KMS-11 (cell line): ENCODE data around the gene ASGR1.

Experiments used
- H2AFZ ChIP-seq: fragments of 200-600 bp; sonication (generic); 2 replicates; pipeline ENCODE4 v1.6.1; 2016; ENCODE audit warnings: antibody characterized with exemption, mixed run types, low read depth
- H3K27ac ChIP-seq: fragments of 200-600 bp; sonication (generic); 2 replicates; pipeline ENCODE4 v1.6.1; 2016; ENCODE audit warnings: mild to moderate bottlenecking, mixed run types
- H3K27me3 ChIP-seq: fragments of 200-600 bp; sonication (generic); 2 replicates; pipeline ENCODE4 v1.6.1; 2017; ENCODE audit warnings: mild to moderate bottlenecking, low read depth, mixed run types, moderate library complexity; ENCODE audit not compliant: insufficient read depth
- H3K36me3 ChIP-seq: fragments of 200-600 bp; sonication (generic); 2 replicates; pipeline ENCODE4 v1.6.1; 2017; ENCODE audit warnings: mild to moderate bottlenecking, mixed run types; ENCODE audit not compliant: insufficient read depth
- H3K4me1 ChIP-seq: fragments of 200-600 bp; sonication (generic); 2 replicates; pipeline ENCODE4 v1.6.1; 2016; ENCODE audit warnings: mild to moderate bottlenecking, low read depth, mixed run types; ENCODE audit not compliant: poor library complexity, severe bottlenecking
- H3K4me2 ChIP-seq: fragments of 200-600 bp; sonication (generic); 2 replicates; pipeline ENCODE4 v1.7.0; 2016; ENCODE audit warnings: mild to moderate bottlenecking, mixed run types
- H3K4me3 ChIP-seq: fragments of 200-600 bp; sonication (generic); IDR thresholded peaks from 2 replicates; pipeline ENCODE4 v1.6.1; 2017; ENCODE audit warnings: low read depth, low read length, mixed read lengths; ENCODE audit not compliant: insufficient read depth
- H3K79me2 ChIP-seq: fragments of 200-600 bp; sonication (generic); 2 replicates; pipeline ENCODE4 v1.6.1; 2016; ENCODE audit warnings: low read depth, mixed run types; ENCODE audit not compliant: insufficient read depth
- H3K9ac ChIP-seq: fragments of 200-600 bp; sonication (generic); 2 replicates; pipeline ENCODE4 v1.6.1; 2016; ENCODE audit warnings: mild to moderate bottlenecking, mixed run types
- H4K20me1 ChIP-seq: fragments of 200-600 bp; sonication (generic); 2 replicates; pipeline ENCODE4 v1.6.1; 2016; ENCODE audit warnings: mild to moderate bottlenecking, mixed run types; ENCODE audit not compliant: insufficient read depth
- TF ChIP-seq, protein P1 (sequence below): fragments of 200-600 bp; sonication (generic); conservative IDR thresholded peaks from 2 replicates; pipeline ENCODE4 v1.6.1; 2017; ENCODE audit warnings: low read depth, mild to moderate bottlenecking, antibody characterized with exemption, low read length, moderate library complexity, mixed read lengths

The ASGR1 gene

DNA sequence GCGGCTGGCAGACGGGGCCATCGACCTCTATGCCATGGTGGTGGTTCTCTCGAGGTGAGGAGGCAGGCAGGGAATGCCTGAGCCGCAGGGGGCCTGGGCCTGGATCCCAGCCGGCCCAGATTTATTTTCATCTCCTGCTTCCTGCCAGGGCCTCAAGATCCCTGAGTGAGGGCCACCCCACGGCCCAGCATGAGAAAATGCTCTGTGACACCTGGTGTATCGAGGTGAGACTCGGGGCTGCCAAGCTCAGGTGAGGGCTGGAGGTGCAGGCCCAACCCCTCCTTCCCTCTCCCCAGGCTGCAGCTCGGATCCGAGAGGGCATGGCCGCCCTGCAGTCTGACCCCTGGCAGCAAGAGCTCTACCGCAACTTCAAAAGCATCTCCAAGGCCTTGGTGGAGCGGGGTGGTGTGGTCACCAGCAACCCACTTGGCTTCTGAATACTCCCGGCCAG lies 45.5 kb upstream of the ASGR1 start:
- H3K4me3 ChIP-seq = no peak overlapping the region
- no peaks in the 10 kb centered on the region for H3K79me2 ChIP-seq
- no peaks in the 10 kb centered on the region for H3K4me1 ChIP-seq
- H3K36me3 ChIP-seq = no peaks in the 10 kb centered on the region
- TF ChIP-seq, protein P1, sequence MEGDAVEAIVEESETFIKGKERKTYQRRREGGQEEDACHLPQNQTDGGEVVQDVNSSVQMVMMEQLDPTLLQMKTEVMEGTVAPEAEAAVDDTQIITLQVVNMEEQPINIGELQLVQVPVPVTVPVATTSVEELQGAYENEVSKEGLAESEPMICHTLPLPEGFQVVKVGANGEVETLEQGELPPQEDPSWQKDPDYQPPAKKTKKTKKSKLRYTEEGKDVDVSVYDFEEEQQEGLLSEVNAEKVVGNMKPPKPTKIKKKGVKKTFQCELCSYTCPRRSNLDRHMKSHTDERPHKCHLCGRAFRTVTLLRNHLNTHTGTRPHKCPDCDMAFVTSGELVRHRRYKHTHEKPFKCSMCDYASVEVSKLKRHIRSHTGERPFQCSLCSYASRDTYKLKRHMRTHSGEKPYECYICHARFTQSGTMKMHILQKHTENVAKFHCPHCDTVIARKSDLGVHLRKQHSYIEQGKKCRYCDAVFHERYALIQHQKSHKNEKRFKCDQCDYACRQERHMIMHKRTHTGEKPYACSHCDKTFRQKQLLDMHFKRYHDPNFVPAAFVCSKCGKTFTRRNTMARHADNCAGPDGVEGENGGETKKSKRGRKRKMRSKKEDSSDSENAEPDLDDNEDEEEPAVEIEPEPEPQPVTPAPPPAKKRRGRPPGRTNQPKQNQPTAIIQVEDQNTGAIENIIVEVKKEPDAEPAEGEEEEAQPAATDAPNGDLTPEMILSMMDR = no peak
- H3K4me2 ChIP-seq = no peak overlapping the region
- H3K9ac ChIP-seq = no peak overlapping the region
- no peaks in the 10 kb centered on the region for H4K20me1 ChIP-seq
- H2AFZ ChIP-seq = no peak overlapping the region
- no peak overlapping the region for H3K27ac ChIP-seq
- H3K27me3 ChIP-seq = no peaks in the 10 kb centered on the region

DNA sequence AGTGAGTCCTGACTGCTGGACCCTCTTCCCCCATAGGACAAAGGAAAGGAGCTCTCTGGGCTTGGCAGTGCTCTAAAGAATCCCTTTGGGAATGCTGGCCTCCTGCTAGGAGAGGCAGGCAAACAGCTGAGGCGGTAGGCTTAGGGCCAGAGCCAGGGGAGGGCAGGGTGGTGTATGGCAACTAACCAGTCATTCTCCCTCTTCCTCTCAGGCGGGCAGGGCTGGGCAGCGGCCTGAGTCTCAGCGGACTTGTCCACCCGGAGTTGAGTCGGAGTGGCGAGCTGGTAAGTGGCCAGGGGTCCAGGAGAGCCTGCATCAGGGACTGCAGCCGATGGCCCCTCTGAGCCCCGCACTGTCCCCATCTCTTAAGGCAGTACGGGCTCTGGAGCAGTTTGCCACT lies 44.9 kb upstream of the ASGR1 start:
- TF ChIP-seq, protein P1 = no peak
- Histone ChIP-seq H3K9ac (no peak overlapping the region), H3K4me3 (no peak overlapping the region), H3K27me3 (no peaks in the 10 kb centered on the region), H3K4me2 (no peak overlapping the region), H3K4me1 (no peaks in the 10 kb centered on the region), H2AFZ (no peak overlapping the region), H3K36me3 (no peaks in the 10 kb centered on the region), H3K79me2 (no peaks in the 10 kb centered on the region), H3K27ac (no peak overlapping the region), H4K20me1 (no peaks in the 10 kb centered on the region)

- TF ChIP-seq, protein P1 = no peak
- Histone ChIP-seq H3K36me3 (no peaks in the 10 kb centered on the region), H3K9ac (no peak overlapping the region)
Measured at GRCh38 chr17:7223375-7223774, 44.2 kb upstream of the ASGR1 start.

GRCh38 chr17:7222972-7223292 lies 43.8 kb upstream of the ASGR1 start:
- Histone ChIP-seq H3K9ac (no peak overlapping the region), H2AFZ (no peak overlapping the region), H3K79me2 (no peaks in the 10 kb centered on the region), H3K4me3 (no peak overlapping the region), H4K20me1 (no peaks in the 10 kb centered on the region), H3K27ac (no peak overlapping the region), H3K27me3 (no peaks in the 10 kb centered on the region), H3K4me1 (no peaks in the 10 kb centered on the region), H3K4me2 (no peak overlapping the region), H3K36me3 (no peaks in the 10 kb centered on the region)
- TF ChIP-seq, protein P1 = no peak

More at GRCh38 chr17:7223375-7223774, 44.2 kb upstream of the ASGR1 start:
- no peaks in the 10 kb centered on the region for H3K4me1 ChIP-seq
- no peak overlapping the region for H3K4me2 ChIP-seq
- no peak overlapping the region for H2AFZ ChIP-seq
- H4K20me1 ChIP-seq = no peaks in the 10 kb centered on the region
- no peak overlapping the region for H3K27ac ChIP-seq
- no peaks in the 10 kb centered on the region for H3K79me2 ChIP-seq
- H3K27me3 ChIP-seq = no peaks in the 10 kb centered on the region
- H3K4me3 ChIP-seq = no peak overlapping the region
